Ishikawa (cell line): ENCODE measurements around the gene HBE1.

Source experiments
- CEBPB ChIP-seq: IDR thresholded peaks from 2 replicates; pipeline ENCODE4 v1.6.1; 2012
- CREB1 ChIP-seq: IDR thresholded peaks from 2 replicates; pipeline ENCODE4 v1.6.1; 2012; ENCODE audit warnings: low read depth
- MAX ChIP-seq: IDR thresholded peaks from 2 replicates; pipeline ENCODE4 v1.6.1; 2012
- TEAD4 ChIP-seq: IDR thresholded peaks from 2 replicates; pipeline ENCODE4 v1.6.1; 2012
- USF1 ChIP-seq: IDR thresholded peaks from 2 replicates; pipeline ENCODE4 v1.6.1; 2012

- TF ChIP-seq CREB1 (no peak), CEBPB (no peak), USF1 (no peak), MAX (no peak), TEAD4 (no peak)
These were observed 34.2 kb downstream of the HBE1 start for GRCh38 chr11:5235364-5236095.
